Measurements from ENCODE around the gene CD40. TPM values are rescaled to one million over a fixed set of nuclear protein-coding genes. Genes with fewer than 3 reads are reported as not detected.

Gene CD40
- total RNA-seq, 3 donors from 2014 or later, result 7.6 to 29.2 (median 10.6) TPM

- Mint-ChIP-seq H3K9me3 (no peaks in the 10 kb centered on the region), H3K36me3 (ENCODE audit: insufficient read depth) (no peaks in the 10 kb centered on the region), H3K27me3 (ENCODE audit: low read depth) (peaks cover 36% of the 10 kb centered on the region), H3K4me3 (no peak overlapping the region), H3K4me1 (ENCODE audit: low read depth) (no peaks in the 10 kb centered on the region)
- DNase-seq (no peak), ATAC-seq (no peak)
These were observed 39.5 kb downstream of the CD40 start for GRCh38 chr20:46157625-46158024.

- H3K4me3 Mint-ChIP-seq, result no peak overlapping the region
- no peaks in the 10 kb centered on the region for H3K36me3 Mint-ChIP-seq (ENCODE audit: insufficient read depth)
- no peaks in the 10 kb centered on the region for H3K9me3 Mint-ChIP-seq
- DNase-seq, result no peak
- H3K4me1 Mint-ChIP-seq (ENCODE audit: low read depth), result no peaks in the 10 kb centered on the region
- ATAC-seq, result no peak
- peaks cover 41% of the 10 kb centered on the region for H3K27me3 Mint-ChIP-seq (ENCODE audit: low read depth)
These were observed 40.4 kb downstream of the CD40 start for GRCh38 chr20:46158476-46158987.

- Mint-ChIP-seq H3K4me1 (ENCODE audit: low read depth) (no peaks in the 10 kb centered on the region), H3K36me3 (ENCODE audit: insufficient read depth) (no peaks in the 10 kb centered on the region), H3K27me3 (ENCODE audit: low read depth) (peaks cover 44% of the 10 kb centered on the region), H3K9me3 (no peaks in the 10 kb centered on the region), H3K4me3 (no peak overlapping the region)
- DNase-seq (no peak), ATAC-seq (no peak)
These were observed 41.2 kb downstream of the CD40 start for GRCh38 chr20:46159101-46159897.

GRCh38 chr20:46160661-46161060, 42.5 kb downstream of the CD40 start:
- no peaks in the 10 kb centered on the region for H3K9me3 Mint-ChIP-seq
- DNase-seq, result no peak

GRCh38 chr20:46161921-46162320, 43.8 kb downstream of the CD40 start:
- H3K4me1 Mint-ChIP-seq (ENCODE audit: low read depth), result no peaks in the 10 kb centered on the region
- no peak for ATAC-seq
- H3K36me3 Mint-ChIP-seq (ENCODE audit: insufficient read depth), result no peaks in the 10 kb centered on the region
- no peak for DNase-seq
- H3K27me3 Mint-ChIP-seq (ENCODE audit: low read depth), result peaks cover 49% of the 10 kb centered on the region
- H3K4me3 Mint-ChIP-seq, result no peak overlapping the region
- H3K9me3 Mint-ChIP-seq, result no peaks in the 10 kb centered on the region

More at GRCh38 chr20:46160661-46161060, 42.5 kb downstream of the CD40 start:
- peaks cover 46% of the 10 kb centered on the region for H3K27me3 Mint-ChIP-seq (ENCODE audit: low read depth)
- H3K36me3 Mint-ChIP-seq (ENCODE audit: insufficient read depth), result no peaks in the 10 kb centered on the region
- no peaks in the 10 kb centered on the region for H3K4me1 Mint-ChIP-seq (ENCODE audit: low read depth)
- H3K4me3 Mint-ChIP-seq, result no peak overlapping the region
- no peak for ATAC-seq

- no peak for DNase-seq
- Mint-ChIP-seq H3K9me3 (no peaks in the 10 kb centered on the region), H3K4me1 (ENCODE audit: low read depth) (no peaks in the 10 kb centered on the region), H3K4me3 (no peak overlapping the region), H3K36me3 (ENCODE audit: insufficient read depth) (no peaks in the 10 kb centered on the region), H3K27me3 (ENCODE audit: low read depth) (peaks cover 44% of the 10 kb centered on the region)
- ATAC-seq, result no peak
These were observed 46.1 kb downstream of the CD40 start for GRCh38 chr20:46164254-46164653.

- H3K4me1 Mint-ChIP-seq (ENCODE audit: low read depth), result no peaks in the 10 kb centered on the region
- no peak overlapping the region for H3K4me3 Mint-ChIP-seq
- ATAC-seq (no peak), DNase-seq (no peak)
- peaks cover 41% of the 10 kb centered on the region for H3K27me3 Mint-ChIP-seq (ENCODE audit: low read depth)
- no peaks in the 10 kb centered on the region for H3K36me3 Mint-ChIP-seq (ENCODE audit: insufficient read depth)
- no peaks in the 10 kb centered on the region for H3K9me3 Mint-ChIP-seq
These were observed 49.0 kb downstream of the CD40 start for GRCh38 chr20:46167080-46167479.

- Mint-ChIP-seq H3K9me3 (no peaks in the 10 kb centered on the region), H3K4me1 (ENCODE audit: low read depth) (no peaks in the 10 kb centered on the region), H3K36me3 (ENCODE audit: insufficient read depth) (no peaks in the 10 kb centered on the region), H3K4me3 (no peak overlapping the region), H3K27me3 (ENCODE audit: low read depth) (peaks cover 44% of the 10 kb centered on the region)
- ATAC-seq (no peak), DNase-seq (no peak)
These were observed 50.3 kb downstream of the CD40 start for GRCh38 chr20:46168438-46168837.

- peaks cover 41% of the 10 kb centered on the region for H3K27me3 Mint-ChIP-seq (ENCODE audit: low read depth)
These were observed 51.4 kb downstream of the CD40 start for GRCh38 chr20:46169245-46170171.

GRCh38 chr20:46171476-46171875, 53.4 kb downstream of the CD40 start:
- Mint-ChIP-seq H3K27me3 (ENCODE audit: low read depth) (peaks cover 52% of the 10 kb centered on the region), H3K4me3 (no peak overlapping the region), H3K4me1 (ENCODE audit: low read depth) (no peaks in the 10 kb centered on the region), H3K36me3 (ENCODE audit: insufficient read depth) (no peaks in the 10 kb centered on the region), H3K9me3 (no peaks in the 10 kb centered on the region)
- ATAC-seq (no peak), DNase-seq (no peak)

More at GRCh38 chr20:46169245-46170171, 51.4 kb downstream of the CD40 start:
- Mint-ChIP-seq H3K9me3 (no peaks in the 10 kb centered on the region), H3K4me3 (no peak overlapping the region), H3K4me1 (ENCODE audit: low read depth) (no peaks in the 10 kb centered on the region), H3K36me3 (ENCODE audit: insufficient read depth) (no peaks in the 10 kb centered on the region)
- ATAC-seq, result no peak
- DNase-seq, result no peak

GRCh38 chr20:46171909-46172308, 53.8 kb downstream of the CD40 start:
- peaks cover 51% of the 10 kb centered on the region for H3K27me3 Mint-ChIP-seq (ENCODE audit: low read depth)
- DNase-seq, result no peak
- no peaks in the 10 kb centered on the region for H3K9me3 Mint-ChIP-seq
- H3K4me1 Mint-ChIP-seq (ENCODE audit: low read depth), result no peaks in the 10 kb centered on the region
- no peak for ATAC-seq
- no peaks in the 10 kb centered on the region for H3K36me3 Mint-ChIP-seq (ENCODE audit: insufficient read depth)
- no peak overlapping the region for H3K4me3 Mint-ChIP-seq

GRCh38 chr20:46172455-46172854, 54.3 kb downstream of the CD40 start:
- Mint-ChIP-seq H3K4me3 (no peak overlapping the region), H3K27me3 (ENCODE audit: low read depth) (peaks cover 49% of the 10 kb centered on the region), H3K9me3 (no peaks in the 10 kb centered on the region), H3K4me1 (ENCODE audit: low read depth) (no peaks in the 10 kb centered on the region), H3K36me3 (ENCODE audit: insufficient read depth) (no peaks in the 10 kb centered on the region)
- DNase-seq, result no peak
- ATAC-seq, result no peak

GRCh38 chr20:46172961-46173536, 54.9 kb downstream of the CD40 start:
- Mint-ChIP-seq H3K4me1 (ENCODE audit: low read depth) (no peaks in the 10 kb centered on the region), H3K4me3 (no peak overlapping the region), H3K9me3 (no peaks in the 10 kb centered on the region), H3K36me3 (ENCODE audit: insufficient read depth) (no peaks in the 10 kb centered on the region), H3K27me3 (ENCODE audit: low read depth) (peaks cover 52% of the 10 kb centered on the region)
- DNase-seq (no peak), ATAC-seq (no peak)

Measured in activated T-cell treated with anti-CD3 and anti-CD28 coated beads, Interleukin-2, amount 50 U/mL, for 4 hours (primary cell).